H1 (cell line): ENCODE measurements around the gene PXMP4. TPM values are rescaled to one million over a fixed set of nuclear protein-coding genes. Genes with fewer than 3 reads are reported as not detected.

Experiments used
- CTCF ChIA-PET: fragments of 300-600 bp; sonication (Branson Sonifier 250); formaldehyde crosslinking; loops from one replicate; lab custom pipeline; 2021; ENCODE audit not compliant: partially characterized antibody; lab: Charles Lee
- POLR2A ChIA-PET: fragments of 300-600 bp; sonication (Branson Sonifier 250); formaldehyde crosslinking; loops from one replicate; lab custom pipeline; 2021; ENCODE audit warnings: inconsistent platforms; ENCODE audit not compliant: partially characterized antibody; lab: Charles Lee
- DNase-seq, 2 experiments: peaks; one replicate each; pipeline versions ENCODE4 v3.0.0 to v3.0.0-alpha.2; 2010 to 2022; ENCODE audit warnings: low spot score in 2 of 2, low read depth in 1 of 2, mixed read lengths in 1 of 2
- FAIRE-seq: peaks from 2 replicates; lab custom pipeline; 2011; peaks lifted over from hg19 to GRCh38; lab: Jason Lieb, UNC
- H2AFZ ChIP-seq: 2 replicates; pipeline ENCODE4 v1.8.1; 2012; ENCODE audit warnings: low read length, inconsistent platforms
- H2AK5ac ChIP-seq: 2 replicates; pipeline ENCODE4 v1.6.1; 2013; ENCODE audit warnings: low read depth, low read length
- H2BK120ac ChIP-seq: replicated peaks from 2 replicates; pipeline ENCODE3; 2013; ENCODE audit warnings: low read depth, low read length, inconsistent platforms
- H2BK12ac ChIP-seq: 2 replicates; pipeline ENCODE4 v1.6.1; 2013; ENCODE audit warnings: low read depth, low read length
- H2BK15ac ChIP-seq: 2 replicates; pipeline ENCODE4 v1.6.1; 2013; ENCODE audit warnings: low read length
- H2BK20ac ChIP-seq: 2 replicates; pipeline ENCODE4 v1.6.1; 2013; ENCODE audit warnings: low read length
- H2BK5ac ChIP-seq: 2 replicates; pipeline ENCODE4 v1.6.1; 2013; ENCODE audit warnings: low read depth, low read length
- H3K14ac ChIP-seq: 2 replicates; pipeline ENCODE4 v1.6.1; 2013; ENCODE audit warnings: inconsistent platforms; ENCODE audit not compliant: insufficient read length
- H3K18ac ChIP-seq: 2 replicates; pipeline ENCODE4 v1.6.1; 2013; ENCODE audit warnings: low read length; ENCODE audit errors: extremely low read depth
- H3K23ac ChIP-seq: 2 replicates; pipeline ENCODE4 v1.6.1; 2013; ENCODE audit warnings: inconsistent platforms; ENCODE audit not compliant: insufficient read length
- H3K23me2 ChIP-seq: 2 replicates; pipeline ENCODE4 v1.6.1; 2013; ENCODE audit warnings: low read depth, low read length
- H3K27ac ChIP-seq: 2 replicates; pipeline ENCODE4 v1.6.1; 2011; ENCODE audit warnings: low read depth, low read length, inconsistent platforms
- H3K27me3 ChIP-seq, 4 experiments: replicated peaks in 1 of 4; 1 replicate in 1 of 4; 2 replicates in 3 of 4; pipeline versions ENCODE4 v1.6.1 to v1.8.1; 2011 to 2013; ENCODE audit warnings: low read length in 3 of 4, mild to moderate bottlenecking in 3 of 4, inconsistent platforms in 2 of 4, mixed read lengths in 2 of 4, moderate library complexity in 1 of 4; ENCODE audit not compliant: control insufficient read depth in 3 of 4, insufficient read depth in 3 of 4; ENCODE audit errors: extremely low read depth in 1 of 4
- H3K36me3 ChIP-seq, 4 experiments: 2 replicates each; pipeline versions ENCODE4 v1.6.1 to v1.8.1; 2011 to 2013; ENCODE audit warnings: mild to moderate bottlenecking in 4 of 4, low read length in 3 of 4, moderate library complexity in 2 of 4, control low read depth in 1 of 4, inconsistent platforms in 1 of 4; ENCODE audit not compliant: insufficient read depth in 4 of 4, control insufficient read depth in 2 of 4
- H3K4ac ChIP-seq: replicated peaks from 2 replicates; pipeline ENCODE3; 2013; ENCODE audit warnings: low read length, low read depth, mixed read lengths, inconsistent platforms; ENCODE audit not compliant: insufficient read length
- H3K4me1 ChIP-seq, 4 experiments: replicated peaks in 1 of 4; 1 replicate in 1 of 4; 2 replicates in 3 of 4; pipeline versions ENCODE4 v1.6.1 to v1.8.1; 2011 to 2013; ENCODE audit warnings: low read length in 3 of 4, inconsistent platforms in 2 of 4, mixed read lengths in 1 of 4; ENCODE audit not compliant: insufficient read depth in 4 of 4, control insufficient read depth in 3 of 4
- H3K4me2 ChIP-seq, 2 experiments: 2 replicates each; pipeline versions ENCODE4 v1.6.1 to v1.8.1; 2011 to 2013; ENCODE audit warnings: low read depth in 2 of 2, low read length in 2 of 2, control low read depth in 1 of 2, inconsistent platforms in 1 of 2, mild to moderate bottlenecking in 1 of 2; ENCODE audit not compliant: insufficient read depth in 1 of 2
- H3K4me3 ChIP-seq, 4 experiments: fragments of 200-600, 300-600 bp in 1 of 4; sonication (generic), shearing (Covaris generic), sonication (Bioruptor Twin) in 1 of 4; 2 replicates each; pipeline versions ENCODE4 v1.5.1 to v1.8.1; 2011 to 2016; ENCODE audit warnings: low read length in 4 of 4, low read depth in 3 of 4, control low read depth in 2 of 4, inconsistent platforms in 2 of 4, mild to moderate bottlenecking in 2 of 4, mixed read lengths in 1 of 4, moderate library complexity in 1 of 4; ENCODE audit not compliant: insufficient read depth in 2 of 4; ENCODE audit errors: extremely low read depth in 1 of 4
- H3K56ac ChIP-seq: replicated peaks from 2 replicates; pipeline ENCODE3; 2013; ENCODE audit warnings: low read depth, mild to moderate bottlenecking, mixed read lengths, low read length, inconsistent platforms; ENCODE audit not compliant: insufficient read length
- H3K79me1 ChIP-seq: 2 replicates; pipeline ENCODE4 v1.6.1; 2013; ENCODE audit warnings: low read depth, low read length, control low read depth
- H3K79me2 ChIP-seq, 2 experiments: 2 replicates each; pipeline versions ENCODE4 v1.6.1 to v1.8.1; 2012 to 2013; ENCODE audit warnings: low read length in 2 of 2, mild to moderate bottlenecking in 2 of 2, inconsistent platforms in 1 of 2; ENCODE audit not compliant: insufficient read depth in 2 of 2, control insufficient read depth in 1 of 2
- H3K9ac ChIP-seq, 4 experiments: replicated peaks in 1 of 4; 1 replicate in 1 of 4; 2 replicates in 3 of 4; pipeline versions ENCODE4 v1.6.1 to v1.8.1; 2011 to 2013; ENCODE audit warnings: low read depth in 3 of 4, low read length in 3 of 4, control low read depth in 2 of 4, mild to moderate bottlenecking in 2 of 4, moderate library complexity in 2 of 4, inconsistent platforms in 1 of 4; ENCODE audit errors: extremely low read depth in 1 of 4
- H3K9me3 ChIP-seq, 2 experiments: 2 replicates each; pipeline versions ENCODE4 v1.6.1 to v1.8.1; 2012 to 2013; ENCODE audit warnings: mild to moderate bottlenecking in 2 of 2, moderate library complexity in 2 of 2, control low read depth in 1 of 2, inconsistent platforms in 1 of 2, low read depth in 1 of 2, low read length in 1 of 2, mixed read lengths in 1 of 2; ENCODE audit not compliant: insufficient read depth in 2 of 2
- H4K20me1 ChIP-seq, 2 experiments: replicated peaks in 1 of 2; 2 replicates each; pipeline versions ENCODE3 to v1.8.1; 2011 to 2013; ENCODE audit warnings: inconsistent platforms in 2 of 2, low read length in 2 of 2, mild to moderate bottlenecking in 1 of 2; ENCODE audit not compliant: insufficient read depth in 2 of 2, control insufficient read depth in 1 of 2
- H4K5ac ChIP-seq: 2 replicates; pipeline ENCODE4 v1.6.1; 2013; ENCODE audit warnings: low read length, low read depth, mixed read lengths, inconsistent platforms; ENCODE audit not compliant: insufficient read length
- H4K8ac ChIP-seq: 2 replicates; pipeline ENCODE4 v1.8.0; 2013; ENCODE audit warnings: mild to moderate bottlenecking, moderate library complexity, low read length, inconsistent platforms; ENCODE audit not compliant: insufficient read depth; ENCODE audit errors: extremely low read depth
- H4K91ac ChIP-seq: replicated peaks from 2 replicates; pipeline ENCODE3; 2013; ENCODE audit warnings: low read length, mixed read lengths, inconsistent platforms; ENCODE audit not compliant: insufficient read length
- EP300 ChIP-seq, 2 experiments: IDR thresholded peaks; 1 replicate in 1 of 2; 2 replicates in 1 of 2; pipeline ENCODE4 v1.6.1; 2011 to 2012; ENCODE audit warnings: low read depth in 2 of 2, low read length in 2 of 2, mild to moderate bottlenecking in 2 of 2, borderline replicate concordance in 1 of 2, inconsistent platforms in 1 of 2, moderate library complexity in 1 of 2
- POLR2A ChIP-seq, 2 experiments: IDR thresholded peaks; 1 replicate in 1 of 2; 2 replicates in 1 of 2; pipeline ENCODE4 v1.6.1; 2011; ENCODE audit warnings: low read depth in 2 of 2, low read length in 2 of 2, mild to moderate bottlenecking in 2 of 2; ENCODE audit errors: control extremely low read depth in 1 of 2
- SAP30 ChIP-seq: fragments of 300-600 bp; sonication (generic); IDR thresholded peaks from 2 replicates; pipeline ENCODE4 v1.7.1; 2012; ENCODE audit warnings: low read length, moderate library complexity, mild to moderate bottlenecking, inconsistent platforms; ENCODE audit not compliant: insufficient read depth, insufficient replicate concordance
- SRF ChIP-seq: IDR thresholded peaks from 2 replicates; pipeline ENCODE4 v1.6.1; 2011; ENCODE audit warnings: mild to moderate bottlenecking, low read depth, low read length, moderate library complexity
- SUZ12 ChIP-seq: fragments of 200-600 bp; sonication (generic); IDR thresholded peaks from 2 replicates; pipeline ENCODE4 v1.6.1; 2012; ENCODE audit warnings: mild to moderate bottlenecking, inconsistent platforms, low read length, moderate library complexity, mixed read lengths
- WGBS, 2 experiments: shearing (Covaris generic) in 1 of 2; methylation state at CpG; one replicate each; pipeline versions ENCODE4 v1.1.6 to v1.1.7; 2013 to 2015; ENCODE audit warnings: low lambda C conversion rate in 2 of 2, mixed read lengths in 2 of 2, inconsistent platforms in 1 of 2, low coverage in 1 of 2, missing lambda C conversion rate in 1 of 2; ENCODE audit not compliant: insufficient replicate concordance in 2 of 2, insufficient coverage in 1 of 2, insufficient read length in 1 of 2; ENCODE audit errors: extremely low coverage in 1 of 2, missing lambda C conversion rate in 1 of 2; 5-methylcytosine and 5-hydroxymethylcytosine counted together
- polyA plus RNA-seq, 7 experiments: library from polyadenylated mRNA; depleted of rRNA in 3 of 7; stranded (reverse) in 5 of 7; unstranded in 2 of 7; fragments of >200 nt in 5 of 7; fragments of 200-250 nt in 2 of 7; gene quantifications; 1 replicate in 5 of 7; 2 replicates in 1 of 7; 4 replicates in 1 of 7; pipeline versions ENCODE4 v1.2.1 to v1.2.3, GENCODE V29; 2011 to 2013; ENCODE audit warnings: missing spikeins in 2 of 7, mixed read lengths in 2 of 7
- total RNA-seq: library from RNA; stranded (reverse); fragmentation: NEBNext Ultra II Directional; extraction: Animal tissue kit (Norgen Biotek cat#: 25700); gene quantifications from 2 replicates; pipeline ENCODE4 v1.2.1, GENCODE V29; 2021

The PXMP4 gene
- total and polyA plus RNA-seq, 2 of the 8 experiments (the other 6 are each of a cell fraction or from before 2014, with no cell fraction given) = 3.3 to 3.4 TPM

DNA sequence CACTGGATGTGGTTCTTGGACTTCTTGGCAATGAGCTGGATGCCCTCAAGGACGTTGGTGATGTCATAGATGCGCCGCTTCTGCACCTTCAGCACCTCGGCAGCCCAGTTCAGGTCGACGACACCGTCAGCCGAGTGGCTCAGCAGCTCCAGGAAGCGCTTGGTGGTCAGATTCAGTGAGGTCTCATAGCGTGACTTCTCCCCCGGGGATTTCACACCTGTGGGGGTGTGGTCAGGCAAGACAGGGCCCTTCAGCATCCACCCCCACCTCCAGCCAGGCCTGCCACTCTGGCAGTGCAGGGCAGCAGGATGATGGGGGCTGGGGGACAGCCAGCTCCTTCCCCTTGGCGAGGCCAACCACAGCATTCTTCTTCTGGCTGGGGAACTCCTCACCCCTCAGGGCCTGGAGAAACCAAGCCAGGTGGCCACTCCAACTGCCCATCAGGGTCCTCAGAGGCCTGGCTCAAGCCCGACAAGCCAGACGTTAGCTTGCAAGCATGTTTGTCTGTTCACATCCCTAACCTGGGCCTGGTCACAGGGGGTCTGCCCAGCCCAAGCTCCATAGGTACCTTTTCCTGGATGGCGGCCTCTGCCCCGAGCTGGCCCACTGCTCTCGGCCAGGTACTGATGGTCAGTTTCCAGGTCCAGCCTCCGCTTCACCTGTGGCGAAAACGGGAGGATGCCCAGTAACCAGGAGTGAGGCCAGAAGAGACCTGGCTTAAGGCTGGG is 40.2 kb downstream of the PXMP4 start:
- CTCF ChIA-PET = interaction anchor here (0.6 to 2.1 kb wide), 5 partner anchors 9 to 16 kb away, joined by 3 to 14 read pairs (median 3); partner anchors contain the start of gene ACTL10
- no peak for TF ChIP-seq SUZ12
- TF ChIP-seq POLR2A (IDR thresholded peaks at IDR 0.05; ENCODE audit: control extremely low read depth in 1 of 2, low read depth in 2 of 2, low read length in 2 of 2) = peak in 1 of 2 experiments; percentile 14; a peak in 1 of 3 replicates
- no peak for TF ChIP-seq SAP30
- TF ChIP-seq EP300 (IDR thresholded peaks at IDR 0.05; ENCODE audit: borderline replicate concordance in 1 of 2, low read depth in 2 of 2, low read length in 2 of 2) = no peak
- TF ChIP-seq SRF = no peak
- H3K79me2 ChIP-seq = peaks cover 0 to 44% of the 10 kb centered on the region in 2 experiments; a peak in 3 of 4 replicates
- no peak overlapping the region for H2BK120ac ChIP-seq
- no peak overlapping the region for H3K23ac ChIP-seq
- no peak overlapping the region for H2BK12ac ChIP-seq
- no peak overlapping the region for H2AFZ ChIP-seq
- H3K14ac ChIP-seq = no peak overlapping the region
- peaks cover 4% of the 10 kb centered on the region; the same call in 1 of the 2 replicates for H3K23me2 ChIP-seq
- peaks cover 15% of the 10 kb centered on the region for H3K79me1 ChIP-seq
- H3K56ac ChIP-seq = no peak overlapping the region
- no peak overlapping the region for H3K9ac ChIP-seq
- POLR2A ChIA-PET = interaction anchor here (1.2 to 14.0 kb wide), 4 partner anchors 10 to 40 kb away, joined by 4 to 245 read pairs (median 4); partner anchors contain the start of genes ACTL10, C20orf144, NECAB3 and PXMP4
- H3K36me3 ChIP-seq = peaks cover 19 to 38% (median 33%) of the 10 kb centered on the region in 4 experiments; a peak in 7 of 8 replicates
- H4K20me1 ChIP-seq = peaks cover 19 to 58% of the 10 kb centered on the region in 2 experiments
- no peaks in the 10 kb centered on the region for H3K9me3 ChIP-seq
- no peak overlapping the region for H3K27ac ChIP-seq
- H2BK5ac ChIP-seq = no peak overlapping the region
- no peak overlapping the region for H2BK20ac ChIP-seq
- H3K18ac ChIP-seq = no peak overlapping the region
- H4K8ac ChIP-seq = no peak overlapping the region; the same call in 1 of the 2 replicates
- no peaks in the 10 kb centered on the region for H3K27me3 ChIP-seq
- H4K91ac ChIP-seq = no peak overlapping the region
- no peak overlapping the region for H2AK5ac ChIP-seq
- H2BK15ac ChIP-seq = no peak overlapping the region
- no peak overlapping the region for H4K5ac ChIP-seq
- no peak overlapping the region for H3K4me2 ChIP-seq
- no peak for DNase-seq
- FAIRE-seq = no peak
- no peak overlapping the region for H3K4ac ChIP-seq
- 91% methylated on average over 20 of the region's 20 CpGs; no CpG with 5 or more reads in 1 of the 2 experiments for WGBS, 2 experiments
- no peak overlapping the region for H3K4me3 ChIP-seq
- peaks cover 4 to 20% (median 7%) of the 10 kb centered on the region in 4 experiments for H3K4me1 ChIP-seq
